SH-SY5Y (cell line): ENCODE measurements around the gene MCHR2.

Experiments
- GATA2 ChIP-seq: IDR thresholded peaks from 2 replicates; pipeline ENCODE4 v1.6.1; 2011; ENCODE audit warnings: mild to moderate bottlenecking, low read depth, low read length
- GATA3 ChIP-seq: IDR thresholded peaks from 2 replicates; pipeline ENCODE4 v1.6.1; 2011; ENCODE audit warnings: low read depth, mild to moderate bottlenecking, low read length, moderate library complexity

- TF ChIP-seq GATA2 (no peak), GATA3 (no peak)
These were observed 60.9 kb downstream of the MCHR2 start for GRCh38 chr6:99933129-99933528.
